Measurements from ENCODE around the gene ZBTB7C.

The ZBTB7C gene

GRCh38 chr18:48216639-48217257 is 192.4 kb downstream of the ZBTB7C start:
- TF ChIP-seq CTCF (IDR thresholded peaks at IDR 0.05; ENCODE audit: control insufficient read depth, insufficient read depth, low read depth, low read length, missing control alignments) = no peak
- H3K4me3 ChIP-seq (ENCODE audit: control insufficient read depth, low read depth, low read length) = no peak overlapping the region
- DNase-seq (ENCODE audit: low read depth) = no peak

GRCh38 chr18:48215876-48216638 is 193.1 kb downstream of the ZBTB7C start:
- no peak for TF ChIP-seq CTCF (IDR thresholded peaks at IDR 0.05; ENCODE audit: control insufficient read depth, insufficient read depth, low read depth, low read length, missing control alignments)
- no peak overlapping the region for H3K4me3 ChIP-seq (ENCODE audit: control insufficient read depth, low read depth, low read length)
- no peak for DNase-seq (ENCODE audit: low read depth)

GRCh38 chr18:48213791-48214190 is 195.4 kb downstream of the ZBTB7C start:
- DNase-seq (ENCODE audit: low read depth) = no peak
- TF ChIP-seq CTCF (IDR thresholded peaks at IDR 0.05; ENCODE audit: control insufficient read depth, insufficient read depth, low read depth, low read length, missing control alignments) = no peak
- H3K4me3 ChIP-seq (ENCODE audit: control insufficient read depth, low read depth, low read length) = no peak overlapping the region

GRCh38 chr18:48208432-48209140 is 200.6 kb downstream of the ZBTB7C start:
- no peak for DNase-seq (ENCODE audit: low read depth)

GRCh38 chr18:48207733-48208132 is 201.4 kb downstream of the ZBTB7C start:
- no peak overlapping the region for H3K4me3 ChIP-seq (ENCODE audit: control insufficient read depth, low read depth, low read length)
- TF ChIP-seq CTCF (IDR thresholded peaks at IDR 0.05; ENCODE audit: control insufficient read depth, insufficient read depth, low read depth, low read length, missing control alignments) = no peak

More at GRCh38 chr18:48208432-48209140, 200.6 kb downstream of the ZBTB7C start:
- no peak overlapping the region for H3K4me3 ChIP-seq (ENCODE audit: control insufficient read depth, low read depth, low read length)
- TF ChIP-seq CTCF (IDR thresholded peaks at IDR 0.05; ENCODE audit: control insufficient read depth, insufficient read depth, low read depth, low read length, missing control alignments) = no peak

GRCh38 chr18:48206887-48207286 is 202.3 kb downstream of the ZBTB7C start:
- DNase-seq (ENCODE audit: low read depth) = no peak
- TF ChIP-seq CTCF (IDR thresholded peaks at IDR 0.05; ENCODE audit: control insufficient read depth, insufficient read depth, low read depth, low read length, missing control alignments) = no peak
- H3K4me3 ChIP-seq (ENCODE audit: control insufficient read depth, low read depth, low read length) = no peak overlapping the region

More at GRCh38 chr18:48207733-48208132, 201.4 kb downstream of the ZBTB7C start:
- DNase-seq (ENCODE audit: low read depth) = no peak
